ENCODE data around the gene LHX8.
"Not testable (repeated sequence)": the region's sequence is repeated elsewhere in the genome, so short reads cannot be mapped to it uniquely, and the experiment has no call there.

Gene LHX8
- total RNA-seq = 0 reads per million in 3 donors

- no peaks in the 10 kb centered on the region for H3K4me1 ChIP-seq (ENCODE audit: control insufficient read depth, insufficient read depth, low read length, poor library complexity, severe bottlenecking)
- DNase-seq = no peak
- H3K36me3 ChIP-seq (ENCODE audit: control insufficient read depth, insufficient read depth, low read length) = no peaks in the 10 kb centered on the region
- H3K27me3 ChIP-seq (replicated peaks; ENCODE audit: control insufficient read depth, insufficient read depth, low read length, poor library complexity, severe bottlenecking) = peaks cover 17% of the 10 kb centered on the region
- no peak within 1 kb of the TSS for H3K27ac ChIP-seq (ENCODE audit: insufficient read depth, low read length, poor library complexity, severe bottlenecking)
- H3K4me3 ChIP-seq (ENCODE audit: insufficient read depth, low read depth, low read length, poor library complexity, severe bottlenecking) = no peak within 1 kb of the TSS
- no peaks in the 10 kb centered on the region for H3K9me3 ChIP-seq (ENCODE audit: control insufficient read depth, low read length)
Measured at GRCh38 chr1:75133750-75134646, at the start of gene LHX8. TSS of gene LHX8 (plus strand) at chr1:75134388. CDS start at chr1:75136615, 2,227 bp downstream.

- Histone ChIP-seq H3K4me3 (ENCODE audit: insufficient read depth, low read depth, low read length, poor library complexity, severe bottlenecking) (no peak overlapping the region), H3K36me3 (ENCODE audit: control insufficient read depth, insufficient read depth, low read length) (no peaks in the 10 kb centered on the region), H3K27ac (ENCODE audit: insufficient read depth, low read length, poor library complexity, severe bottlenecking) (no peak overlapping the region), H3K4me1 (ENCODE audit: control insufficient read depth, insufficient read depth, low read length, poor library complexity, severe bottlenecking) (no peaks in the 10 kb centered on the region), H3K27me3 (replicated peaks; ENCODE audit: control insufficient read depth, insufficient read depth, low read length, poor library complexity, severe bottlenecking) (no peaks in the 10 kb centered on the region), H3K9me3 (ENCODE audit: control insufficient read depth, low read length) (no peaks in the 10 kb centered on the region)
- no peak for DNase-seq
Measured at GRCh38 chr1:75085931-75086330, 48.3 kb upstream of the LHX8 start.

- no peaks in the 10 kb centered on the region for H3K36me3 ChIP-seq (ENCODE audit: control insufficient read depth, insufficient read depth, low read length)
Measured at GRCh38 chr1:75087278-75087677, 46.9 kb upstream of the LHX8 start.

GRCh38 chr1:75092141-75092540, 42.0 kb upstream of the LHX8 start:
- no peaks in the 10 kb centered on the region for H3K36me3 ChIP-seq (ENCODE audit: control insufficient read depth, insufficient read depth, low read length)
- DNase-seq = no peak
- H3K9me3 ChIP-seq (ENCODE audit: control insufficient read depth, low read length) = no peaks in the 10 kb centered on the region
- H3K4me1 ChIP-seq (ENCODE audit: control insufficient read depth, insufficient read depth, low read length, poor library complexity, severe bottlenecking) = no peaks in the 10 kb centered on the region
- no peak overlapping the region for H3K4me3 ChIP-seq (ENCODE audit: insufficient read depth, low read depth, low read length, poor library complexity, severe bottlenecking)
- no peak overlapping the region for H3K27ac ChIP-seq (ENCODE audit: insufficient read depth, low read length, poor library complexity, severe bottlenecking)
- no peaks in the 10 kb centered on the region for H3K27me3 ChIP-seq (replicated peaks; ENCODE audit: control insufficient read depth, insufficient read depth, low read length, poor library complexity, severe bottlenecking)

More at GRCh38 chr1:75087278-75087677, 46.9 kb upstream of the LHX8 start:
- no peak for DNase-seq
- Histone ChIP-seq H3K9me3 (ENCODE audit: control insufficient read depth, low read length) (no peaks in the 10 kb centered on the region), H3K27ac (ENCODE audit: insufficient read depth, low read length, poor library complexity, severe bottlenecking) (no peak overlapping the region), H3K4me1 (ENCODE audit: control insufficient read depth, insufficient read depth, low read length, poor library complexity, severe bottlenecking) (no peaks in the 10 kb centered on the region), H3K27me3 (replicated peaks; ENCODE audit: control insufficient read depth, insufficient read depth, low read length, poor library complexity, severe bottlenecking) (no peaks in the 10 kb centered on the region), H3K4me3 (ENCODE audit: insufficient read depth, low read depth, low read length, poor library complexity, severe bottlenecking) (no peak overlapping the region)

GRCh38 chr1:75097654-75098053, 36.5 kb upstream of the LHX8 start:
- H3K4me3 ChIP-seq (ENCODE audit: insufficient read depth, low read depth, low read length, poor library complexity, severe bottlenecking) = no peak overlapping the region
- no peak for DNase-seq
- H3K27me3 ChIP-seq (replicated peaks; ENCODE audit: control insufficient read depth, insufficient read depth, low read length, poor library complexity, severe bottlenecking) = no peaks in the 10 kb centered on the region

GRCh38 chr1:75099581-75099980, 34.6 kb upstream of the LHX8 start:
- no peak for DNase-seq

More at GRCh38 chr1:75097654-75098053, 36.5 kb upstream of the LHX8 start:
- Histone ChIP-seq H3K4me1 (ENCODE audit: control insufficient read depth, insufficient read depth, low read length, poor library complexity, severe bottlenecking) (no peaks in the 10 kb centered on the region), H3K36me3 (ENCODE audit: control insufficient read depth, insufficient read depth, low read length) (no peaks in the 10 kb centered on the region), H3K27ac (ENCODE audit: insufficient read depth, low read length, poor library complexity, severe bottlenecking) (no peak overlapping the region), H3K9me3 (ENCODE audit: control insufficient read depth, low read length) (no peaks in the 10 kb centered on the region)

GRCh38 chr1:75100481-75101092, 33.6 kb upstream of the LHX8 start:
- Histone ChIP-seq H3K9me3 (ENCODE audit: control insufficient read depth, low read length) (no peaks in the 10 kb centered on the region), H3K27me3 (replicated peaks; ENCODE audit: control insufficient read depth, insufficient read depth, low read length, poor library complexity, severe bottlenecking) (no peaks in the 10 kb centered on the region), H3K36me3 (ENCODE audit: control insufficient read depth, insufficient read depth, low read length) (no peaks in the 10 kb centered on the region), H3K4me3 (ENCODE audit: insufficient read depth, low read depth, low read length, poor library complexity, severe bottlenecking) (no peak overlapping the region), H3K4me1 (ENCODE audit: control insufficient read depth, insufficient read depth, low read length, poor library complexity, severe bottlenecking) (no peaks in the 10 kb centered on the region), H3K27ac (ENCODE audit: insufficient read depth, low read length, poor library complexity, severe bottlenecking) (no peak overlapping the region)
- DNase-seq = no peak

More at GRCh38 chr1:75099581-75099980, 34.6 kb upstream of the LHX8 start:
- Histone ChIP-seq H3K4me3 (ENCODE audit: insufficient read depth, low read depth, low read length, poor library complexity, severe bottlenecking) (no peak overlapping the region), H3K27ac (ENCODE audit: insufficient read depth, low read length, poor library complexity, severe bottlenecking) (no peak overlapping the region), H3K9me3 (ENCODE audit: control insufficient read depth, low read length) (no peaks in the 10 kb centered on the region), H3K36me3 (ENCODE audit: control insufficient read depth, insufficient read depth, low read length) (no peaks in the 10 kb centered on the region), H3K4me1 (ENCODE audit: control insufficient read depth, insufficient read depth, low read length, poor library complexity, severe bottlenecking) (no peaks in the 10 kb centered on the region), H3K27me3 (replicated peaks; ENCODE audit: control insufficient read depth, insufficient read depth, low read length, poor library complexity, severe bottlenecking) (no peaks in the 10 kb centered on the region)

GRCh38 chr1:75112362-75112951, 21.7 kb upstream of the LHX8 start:
- H3K4me1 ChIP-seq (ENCODE audit: control insufficient read depth, insufficient read depth, low read length, poor library complexity, severe bottlenecking); H3K27me3 ChIP-seq (replicated peaks; ENCODE audit: control insufficient read depth, insufficient read depth, low read length, poor library complexity, severe bottlenecking); H3K9me3 ChIP-seq (ENCODE audit: control insufficient read depth, low read length); DNase-seq; H3K27ac ChIP-seq (ENCODE audit: insufficient read depth, low read length, poor library complexity, severe bottlenecking); H3K4me3 ChIP-seq (ENCODE audit: insufficient read depth, low read depth, low read length, poor library complexity, severe bottlenecking); H3K36me3 ChIP-seq (ENCODE audit: control insufficient read depth, insufficient read depth, low read length): not testable (repeated sequence)

GRCh38 chr1:75115654-75116053, 18.5 kb upstream of the LHX8 start:
- DNase-seq = no peak
- Histone ChIP-seq H3K9me3 (ENCODE audit: control insufficient read depth, low read length) (no peaks in the 10 kb centered on the region), H3K4me3 (ENCODE audit: insufficient read depth, low read depth, low read length, poor library complexity, severe bottlenecking) (no peak overlapping the region), H3K27me3 (replicated peaks; ENCODE audit: control insufficient read depth, insufficient read depth, low read length, poor library complexity, severe bottlenecking) (no peaks in the 10 kb centered on the region), H3K4me1 (ENCODE audit: control insufficient read depth, insufficient read depth, low read length, poor library complexity, severe bottlenecking) (no peaks in the 10 kb centered on the region), H3K27ac (ENCODE audit: insufficient read depth, low read length, poor library complexity, severe bottlenecking) (no peak overlapping the region), H3K36me3 (ENCODE audit: control insufficient read depth, insufficient read depth, low read length) (no peaks in the 10 kb centered on the region)

- peaks cover 3% of the 10 kb centered on the region for H3K27me3 ChIP-seq (replicated peaks; ENCODE audit: control insufficient read depth, insufficient read depth, low read length, poor library complexity, severe bottlenecking)
- H3K4me3 ChIP-seq (ENCODE audit: insufficient read depth, low read depth, low read length, poor library complexity, severe bottlenecking) = no peak overlapping the region
- no peaks in the 10 kb centered on the region for H3K4me1 ChIP-seq (ENCODE audit: control insufficient read depth, insufficient read depth, low read length, poor library complexity, severe bottlenecking)
- H3K27ac ChIP-seq (ENCODE audit: insufficient read depth, low read length, poor library complexity, severe bottlenecking) = no peak overlapping the region
- no peak for DNase-seq
- H3K9me3 ChIP-seq (ENCODE audit: control insufficient read depth, low read length) = no peaks in the 10 kb centered on the region
- no peaks in the 10 kb centered on the region for H3K36me3 ChIP-seq (ENCODE audit: control insufficient read depth, insufficient read depth, low read length)
Measured at GRCh38 chr1:75123756-75124155, 10.4 kb upstream of the LHX8 start.

Data from effector memory CD4-positive, alpha-beta T cell (primary cell).